Neural cell (in vitro differentiated cells): ENCODE measurements around the gene SERGEF. TPM values are rescaled to one million over a fixed set of nuclear protein-coding genes. Genes with fewer than 3 reads are reported as not detected.

Source experiments
- H2AFZ ChIP-seq: fragments of 200-600, 300-800 bp; sonication (generic), shearing (Covaris generic); 2 replicates; pipeline ENCODE4 v1.6.0; 2014; ENCODE audit warnings: low read depth, mild to moderate bottlenecking, antibody characterized with exemption, low read length, moderate library complexity
- H3F3A ChIP-seq: fragments of 200-600 bp; shearing (Covaris generic); 2 replicates; pipeline ENCODE4 v1.6.1; 2016; ENCODE audit warnings: mild to moderate bottlenecking, moderate library complexity, mixed read lengths, antibody characterized with exemption, low read length; ENCODE audit not compliant: insufficient read depth, poor library complexity, severe bottlenecking
- H3K27ac ChIP-seq: fragments of 200-600, 300-800 bp; sonication (generic), shearing (Covaris generic); 2 replicates; pipeline ENCODE4 v1.5.1; 2014; ENCODE audit warnings: mild to moderate bottlenecking, low read length, moderate library complexity
- H3K27me3 ChIP-seq: fragments of 300-800, 200-600 bp; sonication (generic), shearing (Covaris generic); 2 replicates; pipeline ENCODE4 v1.6.0; 2014; ENCODE audit warnings: mild to moderate bottlenecking, low read depth, low read length, moderate library complexity; ENCODE audit not compliant: insufficient read depth
- H3K36me3 ChIP-seq: fragments of 300-800, 200-600 bp; sonication (generic), shearing (Covaris generic); 2 replicates; pipeline ENCODE4 v1.5.1; 2014; ENCODE audit warnings: mild to moderate bottlenecking, antibody characterized with exemption, low read length, moderate library complexity; ENCODE audit not compliant: insufficient read depth
- H3K4me2 ChIP-seq: fragments of 300-800, 200-600 bp; sonication (generic), shearing (Covaris generic); 2 replicates; pipeline ENCODE4 v1.6.0; 2014; ENCODE audit warnings: mild to moderate bottlenecking, low read length
- H3K4me3 ChIP-seq: fragments of 300-800, 200-600 bp; sonication (generic), shearing (Covaris generic); 2 replicates; pipeline ENCODE4 v1.5.1; 2014; ENCODE audit warnings: mild to moderate bottlenecking, low read length, moderate library complexity
- H3K79me2 ChIP-seq: fragments of 200-600 bp; shearing (Covaris generic); replicated peaks from 2 replicates; pipeline ENCODE4 v1.6.0; 2014; ENCODE audit warnings: mild to moderate bottlenecking, low read length, moderate library complexity; ENCODE audit not compliant: insufficient read depth
- H3K9ac ChIP-seq: fragments of 300-800, 200-600 bp; sonication (generic), shearing (Covaris generic); 2 replicates; pipeline ENCODE4 v1.6.1; 2016; ENCODE audit warnings: mild to moderate bottlenecking, low read length, mixed read lengths
- H3K9me2 ChIP-seq: fragments of 200-600 bp; shearing (Covaris generic); 2 replicates; pipeline ENCODE4 v1.6.1; 2016; ENCODE audit warnings: mild to moderate bottlenecking, low read length, mixed read lengths; ENCODE audit not compliant: insufficient read depth
- H3K9me3 ChIP-seq: fragments of 200-600, 300-800 bp; sonication (generic), shearing (Covaris generic); 2 replicates; pipeline ENCODE4 v1.6.1; 2016; ENCODE audit warnings: mild to moderate bottlenecking, mixed run types, low read length, moderate library complexity, mixed read lengths
- H4K20me1 ChIP-seq: fragments of 200-600 bp; shearing (Covaris generic); 2 replicates; pipeline ENCODE4 v1.6.1; 2016; ENCODE audit warnings: mild to moderate bottlenecking, mixed run types; ENCODE audit not compliant: insufficient read depth
- CTCF ChIP-seq: fragments of 450-650 bp; IDR thresholded peaks from 2 replicates; pipeline ENCODE4 v1.5.1; 2014; ENCODE audit warnings: antibody characterized with exemption, mild to moderate bottlenecking, moderate library complexity; ENCODE audit not compliant: poor library complexity, severe bottlenecking
- EP300 ChIP-seq: fragments of 450-650 bp; conservative IDR thresholded peaks from 2 replicates; pipeline ENCODE4 v1.6.1; 2014; ENCODE audit warnings: antibody characterized with exemption, mild to moderate bottlenecking, moderate library complexity; ENCODE audit not compliant: poor library complexity, severe bottlenecking
- EZH2 ChIP-seq: fragments of 200-600, 300-800 bp; shearing (Covaris generic), sonication (generic); IDR thresholded peaks from 2 replicates; pipeline ENCODE4 v1.6.1; 2014; ENCODE audit warnings: antibody characterized with exemption, low read length, borderline replicate concordance, mild to moderate bottlenecking; ENCODE audit not compliant: insufficient read depth, poor library complexity, severe bottlenecking
- MXI1 ChIP-seq: fragments of 450-650 bp; conservative IDR thresholded peaks from 2 replicates; pipeline ENCODE4 v1.6.1; 2014; ENCODE audit warnings: antibody characterized with exemption, mild to moderate bottlenecking; ENCODE audit not compliant: poor library complexity, severe bottlenecking
- POLR2AphosphoS5 ChIP-seq: IDR thresholded peaks from 2 replicates; pipeline ENCODE4 v1.6.1; 2012
- RAD21 ChIP-seq: fragments of 450-650 bp; conservative IDR thresholded peaks from 2 replicates; pipeline ENCODE4 v1.6.1; 2014; ENCODE audit warnings: antibody characterized with exemption, mild to moderate bottlenecking, moderate library complexity
- REST ChIP-seq: IDR thresholded peaks from 2 replicates; pipeline ENCODE4 v1.6.1; 2012; ENCODE audit warnings: borderline replicate concordance
- SMC3 ChIP-seq: fragments of 450-650 bp; conservative IDR thresholded peaks from 2 replicates; pipeline ENCODE4 v1.6.1; 2014; ENCODE audit warnings: antibody characterized with exemption, mild to moderate bottlenecking, moderate library complexity; ENCODE audit not compliant: poor library complexity
- TAF1 ChIP-seq: IDR thresholded peaks from 2 replicates; pipeline ENCODE4 v1.6.1; 2012; ENCODE audit warnings: low read depth
- polyA plus RNA-seq: library from polyadenylated mRNA; depleted of rRNA; stranded (reverse); fragments of >200 nt; gene quantifications from 2 replicates; pipeline ENCODE4 v1.2.3, GENCODE V29; 2014

SERGEF gene
- polyA plus RNA-seq, 1 donor from 2014 or later: 49.6 TPM

DNA sequence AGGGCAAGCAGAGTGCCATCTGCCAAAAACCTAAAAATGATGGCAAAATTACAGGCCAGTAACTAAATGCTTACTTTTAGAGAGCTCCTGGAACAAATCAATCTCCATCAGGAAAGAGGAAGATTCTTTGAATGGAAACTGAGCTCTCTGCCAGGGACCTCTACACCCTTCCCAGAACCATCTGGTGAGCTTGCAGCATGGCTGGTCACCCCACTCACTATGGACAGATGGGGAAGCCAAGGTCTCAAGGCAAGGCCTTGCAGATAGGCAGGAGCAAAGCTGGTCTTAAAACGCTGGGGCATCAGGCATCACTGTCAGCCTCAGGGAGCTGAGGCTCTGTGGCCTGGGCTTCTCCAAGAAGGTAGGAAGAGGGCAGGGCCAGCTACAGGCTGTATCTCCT, 36.2 kb downstream of the SERGEF start:
- Histone ChIP-seq H3K27ac (no peak overlapping the region), H3K4me2 (no peak overlapping the region)

GRCh38 chr11:17974246-17974645, 38.6 kb downstream of the SERGEF start:
- Histone ChIP-seq H3K27ac (no peak overlapping the region), H3K9me3 (peaks cover 5% of the 10 kb centered on the region), H3F3A (no peaks in the 10 kb centered on the region), H3K27me3 (no peaks in the 10 kb centered on the region), H3K4me3 (no peak overlapping the region), H3K36me3 (peaks cover 16% of the 10 kb centered on the region), H4K20me1 (no peaks in the 10 kb centered on the region), H3K9ac (no peak overlapping the region), H3K9me2 (no peaks in the 10 kb centered on the region), H3K4me2 (no peak overlapping the region), H3K79me2 (no peaks in the 10 kb centered on the region), H2AFZ (no peak overlapping the region)
- no peak for TF ChIP-seq EZH2
- no peak for TF ChIP-seq POLR2AphosphoS5
- no peak for TF ChIP-seq TAF1
- no peak for TF ChIP-seq CTCF
- TF ChIP-seq EP300: no peak
- no peak for TF ChIP-seq MXI1
- TF ChIP-seq REST: no peak

More for the DNA sequence above, 36.2 kb downstream of the SERGEF start:
- Histone ChIP-seq H3K9me2 (no peaks in the 10 kb centered on the region), H3K4me3 (no peak overlapping the region), H2AFZ (no peak overlapping the region), H3K36me3 (peaks cover 9% of the 10 kb centered on the region), H3K9ac (no peak overlapping the region), H4K20me1 (no peaks in the 10 kb centered on the region), H3F3A (no peaks in the 10 kb centered on the region), H3K79me2 (no peaks in the 10 kb centered on the region), H3K9me3 (no peaks in the 10 kb centered on the region), H3K27me3 (no peaks in the 10 kb centered on the region)
- no peak for TF ChIP-seq EZH2
- no peak for TF ChIP-seq RAD21
- TF ChIP-seq POLR2AphosphoS5: no peak
- TF ChIP-seq TAF1: no peak
- no peak for TF ChIP-seq REST
- TF ChIP-seq MXI1: no peak
- no peak for TF ChIP-seq CTCF
- TF ChIP-seq EP300: no peak
- no peak for TF ChIP-seq SMC3
